Caco-2 (cell line): ENCODE results near the gene KIF19. TPM values are rescaled to one million over a fixed set of nuclear protein-coding genes. Genes with fewer than 3 reads are reported as not detected.

Experiments
- BruUV-seq: library from RNA; stranded (reverse); fragments of 400-500 nt; replicated peaks from 2 replicates; lab custom pipeline; 2021; lab: Mats Ljungman, UMichigan
- CTCF ChIA-PET: fragments of 300-600 bp; sonication (Branson Sonifier 250); formaldehyde crosslinking; loops from one replicate; lab custom pipeline; 2022; ENCODE audit warnings: antibody characterized with exemption; lab: Charles Lee
- POLR2A ChIA-PET: fragments of 300-600 bp; sonication (Branson Sonifier 250); formaldehyde crosslinking; loops from one replicate; lab custom pipeline; 2022; ENCODE audit warnings: antibody characterized with exemption; lab: Charles Lee
- DNase-seq, 2 experiments: peaks; one replicate each; pipeline versions ENCODE4 v3.0.0 to v3.0.0-alpha.2; 2020 to 2022
- H3K27me3 ChIP-seq: replicated peaks from 2 replicates; pipeline ENCODE4 v1.6.0; 2011; ENCODE audit warnings: low read length; ENCODE audit not compliant: control insufficient read depth, insufficient read depth
- H3K36me3 ChIP-seq: 2 replicates; pipeline ENCODE4 v1.5.1; 2011; ENCODE audit warnings: low read length; ENCODE audit not compliant: control insufficient read depth, insufficient read depth
- H3K4me1 ChIP-seq: fragments of 250-450 bp; sonication (Bioruptor Pico); 2 replicates; pipeline ENCODE4 v1.5.1; 2020; ENCODE audit warnings: mild to moderate bottlenecking
- H3K4me3 ChIP-seq: 2 replicates; pipeline ENCODE4 v1.5.1; 2011; ENCODE audit warnings: low read depth, mild to moderate bottlenecking, control low read depth, low read length
- H3K9me3 ChIP-seq: fragments of 250-450 bp; sonication (Bioruptor Pico); 2 replicates; pipeline ENCODE4 v1.5.1; 2020; ENCODE audit warnings: mild to moderate bottlenecking, moderate library complexity
- H3K27ac Mint-ChIP-seq: one replicate; pipeline ENCODE4 v1.8.0; 2022; ENCODE audit warnings: mixed read lengths; ENCODE audit not compliant: unreplicated experiment
- H3K27me3 Mint-ChIP-seq: one replicate; pipeline ENCODE4 v1.8.0; 2022; ENCODE audit warnings: mixed read lengths; ENCODE audit not compliant: insufficient read depth, unreplicated experiment
- H3K36me3 Mint-ChIP-seq: one replicate; pipeline ENCODE4 v1.8.0; 2022; ENCODE audit warnings: mild to moderate bottlenecking, mixed read lengths; ENCODE audit not compliant: insufficient read depth, unreplicated experiment
- H3K4me1 Mint-ChIP-seq: one replicate; pipeline ENCODE4 v1.8.0; 2022; ENCODE audit warnings: low read depth, mixed read lengths; ENCODE audit not compliant: unreplicated experiment
- H3K4me3 Mint-ChIP-seq: one replicate; pipeline ENCODE4 v1.8.0; 2022; ENCODE audit warnings: mild to moderate bottlenecking, moderate library complexity, mixed read lengths; ENCODE audit not compliant: unreplicated experiment
- H3K9me3 Mint-ChIP-seq: one replicate; pipeline ENCODE4 v1.8.0; 2022; ENCODE audit warnings: mixed read lengths; ENCODE audit not compliant: unreplicated experiment
- intact Hi-C: fragments of 100-400 bp; cut with micrococcal nuclease; formaldehyde crosslinking; loops from one replicate; pipeline ENCODE4 v1.10.0; 2022; ENCODE audit not compliant: unreplicated experiment
- total RNA-seq: library from RNA; stranded (reverse); gene quantifications from 2 replicates; pipeline ENCODE4 v1.2.3, GENCODE V29; 2022
- TF ChIP-seq, protein P1 (sequence below), 2 experiments: fragments of 200-600 bp in 1 of 2; IDR thresholded peaks; 1 replicate in 1 of 2; 2 replicates in 1 of 2; pipeline versions ENCODE4 v1.5.1 to v1.8.0; 2011 to 2022; ENCODE audit warnings: antibody characterized with exemption in 1 of 2, control low read depth in 1 of 2, inconsistent platforms in 1 of 2, low read depth in 1 of 2, low read length in 1 of 2, mild to moderate bottlenecking in 1 of 2, moderate library complexity in 1 of 2; ENCODE audit not compliant: insufficient read depth in 1 of 2, severe bottlenecking in 1 of 2, unreplicated experiment in 1 of 2

KIF19 gene
- total RNA-seq, 1 experiment from 2014 or later: not detected

DNA sequence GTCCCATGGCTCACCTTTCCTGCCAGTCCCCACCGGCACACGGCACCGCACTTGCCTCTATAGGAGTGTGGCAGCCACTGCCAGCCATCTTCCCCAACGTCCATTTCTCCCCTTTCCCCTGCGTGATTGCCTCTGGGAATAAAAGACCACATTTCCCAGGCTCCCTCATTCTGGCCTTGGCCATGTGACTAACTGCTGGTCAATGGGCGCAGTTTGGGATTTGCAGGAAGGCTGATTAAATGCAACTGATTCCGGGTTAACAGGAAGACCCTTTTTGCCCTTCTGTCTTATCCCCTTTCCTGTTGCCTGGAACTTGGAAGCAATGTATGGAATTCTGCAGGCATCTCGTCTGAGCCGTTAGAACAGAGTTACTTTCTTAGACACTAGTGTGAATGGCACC lies 32.7 kb downstream of the KIF19 start:
- Mint-ChIP-seq H3K27ac (no peak overlapping the region), H3K4me1 (no peaks in the 10 kb centered on the region), H3K27me3 (peaks cover 9% of the 10 kb centered on the region), H3K4me3 (no peak overlapping the region), H3K36me3 (no peaks in the 10 kb centered on the region), H3K9me3 (no peaks in the 10 kb centered on the region)
- Histone ChIP-seq H3K4me3 (no peak overlapping the region), H3K36me3 (no peaks in the 10 kb centered on the region), H3K27me3 (no peaks in the 10 kb centered on the region; the same call in 1 of the 2 replicates), H3K9me3 (no peaks in the 10 kb centered on the region), H3K4me1 (no peaks in the 10 kb centered on the region)
- no peak for DNase-seq
- TF ChIP-seq, protein P1, sequence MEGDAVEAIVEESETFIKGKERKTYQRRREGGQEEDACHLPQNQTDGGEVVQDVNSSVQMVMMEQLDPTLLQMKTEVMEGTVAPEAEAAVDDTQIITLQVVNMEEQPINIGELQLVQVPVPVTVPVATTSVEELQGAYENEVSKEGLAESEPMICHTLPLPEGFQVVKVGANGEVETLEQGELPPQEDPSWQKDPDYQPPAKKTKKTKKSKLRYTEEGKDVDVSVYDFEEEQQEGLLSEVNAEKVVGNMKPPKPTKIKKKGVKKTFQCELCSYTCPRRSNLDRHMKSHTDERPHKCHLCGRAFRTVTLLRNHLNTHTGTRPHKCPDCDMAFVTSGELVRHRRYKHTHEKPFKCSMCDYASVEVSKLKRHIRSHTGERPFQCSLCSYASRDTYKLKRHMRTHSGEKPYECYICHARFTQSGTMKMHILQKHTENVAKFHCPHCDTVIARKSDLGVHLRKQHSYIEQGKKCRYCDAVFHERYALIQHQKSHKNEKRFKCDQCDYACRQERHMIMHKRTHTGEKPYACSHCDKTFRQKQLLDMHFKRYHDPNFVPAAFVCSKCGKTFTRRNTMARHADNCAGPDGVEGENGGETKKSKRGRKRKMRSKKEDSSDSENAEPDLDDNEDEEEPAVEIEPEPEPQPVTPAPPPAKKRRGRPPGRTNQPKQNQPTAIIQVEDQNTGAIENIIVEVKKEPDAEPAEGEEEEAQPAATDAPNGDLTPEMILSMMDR (IDR thresholded peaks at IDR 0.05; ENCODE audit: insufficient read depth in 1 of 2, low read depth in 1 of 2, low read length in 1 of 2, severe bottlenecking in 1 of 2, unreplicated experiment in 1 of 2): no peak
- ChIA-PET POLR2A (no interaction called here), CTCF (interaction anchor here (1.0 kb wide), 1 partner anchor 11 kb away, joined by 3 read pairs; no protein-coding TSS in a partner anchor)
- no TSS peak for BruUV-seq
- intact Hi-C loops: no loop called here

DNA sequence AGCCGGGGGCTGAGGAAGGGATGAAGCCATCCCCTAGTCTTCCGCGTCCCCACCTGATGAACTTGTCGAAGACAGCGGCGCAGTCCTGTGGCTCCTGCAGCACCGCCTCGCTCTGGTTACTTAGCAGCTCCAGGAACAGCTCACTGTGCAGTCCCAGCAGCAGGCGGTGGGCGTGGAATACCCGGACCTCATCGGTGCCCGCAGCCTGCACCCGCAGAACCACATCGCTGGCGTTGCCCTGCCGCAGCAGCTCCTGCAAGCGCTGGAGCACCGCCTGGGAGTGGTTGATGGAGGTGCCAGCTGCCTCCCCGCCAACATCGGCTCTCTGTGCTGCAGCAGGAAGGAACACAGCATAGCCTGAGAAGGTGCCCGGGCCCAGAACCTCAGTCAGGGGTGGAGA lies 33.9 kb downstream of the KIF19 start:
- Histone ChIP-seq H3K36me3 (no peaks in the 10 kb centered on the region), H3K4me3 (no peak overlapping the region), H3K27me3 (no peaks in the 10 kb centered on the region; the same call in 1 of the 2 replicates), H3K4me1 (no peaks in the 10 kb centered on the region), H3K9me3 (no peaks in the 10 kb centered on the region)
- intact Hi-C loops: loop anchor here (10.0 kb wide), 1 partner anchor 145 kb away; the partner anchor contains the start of gene TTYH2
- no TSS peak for BruUV-seq
- peaks cover 6% of the 10 kb centered on the region for H3K27me3 Mint-ChIP-seq
- no peak for DNase-seq
- no peaks in the 10 kb centered on the region for H3K4me1 Mint-ChIP-seq
- no peaks in the 10 kb centered on the region for H3K9me3 Mint-ChIP-seq
- no peaks in the 10 kb centered on the region for H3K36me3 Mint-ChIP-seq
- no peak overlapping the region for H3K27ac Mint-ChIP-seq
- H3K4me3 Mint-ChIP-seq: no peak overlapping the region
- TF ChIP-seq, protein P1 (IDR thresholded peaks at IDR 0.05; ENCODE audit: insufficient read depth in 1 of 2, low read depth in 1 of 2, low read length in 1 of 2, severe bottlenecking in 1 of 2, unreplicated experiment in 1 of 2): no peak
- POLR2A ChIA-PET: no interaction called here
- CTCF ChIA-PET: interaction anchor here (1.9 kb wide), 1 partner anchor 14 kb away, joined by 9 read pairs; no protein-coding TSS in a partner anchor

DNA sequence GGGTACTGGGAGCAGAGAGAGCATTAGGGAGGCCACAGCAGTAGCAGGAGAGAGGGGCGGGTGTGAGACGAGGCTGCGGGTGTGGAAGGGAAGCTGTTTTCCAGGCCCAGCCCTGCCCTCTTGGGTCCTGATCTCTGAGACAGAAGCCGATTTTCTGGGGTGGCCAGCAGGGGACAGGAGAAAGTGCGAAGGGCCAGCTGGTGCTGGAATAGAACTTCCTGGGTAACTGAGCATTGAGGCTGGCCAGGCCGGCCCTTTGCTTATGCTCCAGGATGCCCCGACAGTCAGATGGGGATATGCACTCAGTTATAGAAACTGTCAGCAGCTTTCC lies 34.8 kb downstream of the KIF19 start:
- H3K4me3 Mint-ChIP-seq: no peak overlapping the region
- no peaks in the 10 kb centered on the region for H3K36me3 ChIP-seq
- no peaks in the 10 kb centered on the region; the same call in 1 of the 2 replicates for H3K27me3 ChIP-seq
- no peak overlapping the region for H3K27ac Mint-ChIP-seq
- ChIA-PET POLR2A (no interaction called here), CTCF (interaction anchor here (0.6 to 1.9 kb wide), 5 partner anchors 13 to 330 kb away, joined by 3 to 11 read pairs (median 5); no protein-coding TSS in a partner anchor)
- no peaks in the 10 kb centered on the region for H3K4me1 Mint-ChIP-seq
- intact Hi-C loops: loop anchor here (1.0 to 10.0 kb wide), 2 partner anchors 60 to 146 kb away; partner anchors contain the start of gene TTYH2
- H3K27me3 Mint-ChIP-seq: peaks cover 6% of the 10 kb centered on the region
- DNase-seq: no peak
- no peaks in the 10 kb centered on the region for H3K9me3 ChIP-seq
- no peaks in the 10 kb centered on the region for H3K36me3 Mint-ChIP-seq
- BruUV-seq: no TSS peak
- TF ChIP-seq, protein P1 (IDR thresholded peaks at IDR 0.05; ENCODE audit: insufficient read depth in 1 of 2, low read depth in 1 of 2, low read length in 1 of 2, severe bottlenecking in 1 of 2, unreplicated experiment in 1 of 2): peak in 1 of 2 experiments; percentile 2
- H3K4me1 ChIP-seq: no peaks in the 10 kb centered on the region
- H3K9me3 Mint-ChIP-seq: no peaks in the 10 kb centered on the region
- H3K4me3 ChIP-seq: no peak overlapping the region
